Inflammatory macrophage (primary cell): ENCODE measurements around the gene SMC3.
"Not testable (repeated sequence)": the region's sequence is repeated elsewhere in the genome, so short reads cannot be mapped to it uniquely, and the experiment has no call there.

Source experiments
- DNase-seq, 2 donors: peaks; one replicate each; pipeline ENCODE4 v3.0.0-alpha.2; 2020 to 2022

Gene SMC3

DNA sequence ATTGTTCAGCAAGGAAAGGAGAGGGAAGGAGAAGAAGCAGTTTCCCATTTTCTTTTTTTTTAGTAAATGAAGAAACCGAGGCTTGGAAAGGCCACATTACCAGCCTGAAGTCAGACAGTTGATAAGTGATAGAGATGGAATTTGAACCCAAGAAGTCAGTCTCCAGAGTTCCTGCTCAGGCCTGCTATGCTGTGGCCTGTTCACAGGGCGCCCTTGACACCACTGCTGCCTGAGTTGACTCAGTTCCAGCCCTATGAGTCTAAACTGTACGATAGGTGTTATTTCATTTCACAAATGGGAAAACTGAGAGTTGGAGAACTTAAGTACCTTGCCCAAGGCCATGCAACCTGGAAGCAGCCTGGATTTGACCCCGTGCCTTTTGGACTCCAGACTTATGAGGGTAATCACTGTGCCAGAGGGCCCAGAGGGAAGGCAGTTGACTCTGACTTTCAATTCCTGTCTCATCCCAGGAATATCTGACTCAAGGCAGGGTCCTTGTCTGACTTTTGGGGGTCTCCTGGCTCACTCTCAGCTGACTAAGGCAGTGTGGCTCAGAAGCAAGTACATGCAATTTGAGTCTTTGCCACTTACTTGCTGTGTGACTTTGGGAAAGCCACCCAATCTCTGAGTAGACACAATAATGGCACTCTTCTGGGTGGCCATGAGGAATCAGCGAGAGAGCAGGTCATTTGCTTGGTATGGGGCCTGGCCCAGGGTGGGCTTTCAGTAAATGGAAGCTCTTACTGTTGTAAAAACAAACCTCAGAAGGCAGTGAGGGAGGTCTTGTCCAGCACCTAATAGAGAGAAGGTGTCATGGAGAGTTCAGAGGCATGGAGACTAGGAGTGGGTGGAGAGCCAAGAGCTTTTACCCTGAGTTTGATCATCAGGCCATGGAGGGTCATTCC, 58.7 kb downstream of the SMC3 start:
- no peak for DNase-seq

DNA sequence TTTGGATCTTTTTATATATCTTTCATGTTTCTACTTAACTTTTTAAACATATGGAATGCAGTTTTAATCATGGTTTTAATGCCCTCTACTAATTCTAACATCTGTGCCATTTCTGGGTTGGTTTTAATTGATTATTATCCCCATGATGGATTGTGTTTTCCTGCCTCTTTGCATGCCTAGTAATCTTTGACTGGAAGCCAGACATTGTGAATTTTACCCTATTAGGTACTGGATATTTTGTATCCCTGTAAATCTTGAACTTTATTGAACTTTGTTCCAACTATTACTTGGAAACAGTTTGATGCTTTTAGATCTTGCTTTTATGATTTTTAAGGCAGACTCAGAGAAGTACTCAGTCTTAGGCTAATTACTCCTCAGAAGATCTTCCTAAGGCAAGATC, 60.7 kb downstream of the SMC3 start:
- DNase-seq: no peak

DNA sequence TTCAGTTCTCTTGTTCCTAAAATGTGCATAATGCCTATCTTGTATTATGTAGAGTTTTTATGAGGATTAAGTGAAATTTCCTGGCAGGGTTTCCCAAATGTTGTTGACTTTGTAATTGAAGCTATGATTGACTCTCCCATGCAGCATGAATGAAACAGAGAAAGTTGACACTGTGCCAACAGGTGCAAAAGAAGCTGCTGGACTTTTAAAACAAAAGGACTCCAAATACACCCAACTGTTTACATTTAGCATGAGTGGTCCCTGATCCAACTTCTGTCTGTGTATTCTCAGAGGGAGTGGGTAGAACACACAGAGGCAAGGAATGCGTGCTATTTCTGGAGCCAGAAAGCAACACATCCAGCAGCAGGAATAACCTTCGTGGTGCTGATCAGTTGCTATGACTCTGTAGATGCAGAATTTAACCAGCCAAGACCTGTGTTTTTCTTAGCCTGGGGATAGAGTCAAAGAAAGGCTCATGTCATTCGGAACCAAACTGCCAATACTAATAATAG, 62.2 kb downstream of the SMC3 start:
- no peak for DNase-seq

DNA sequence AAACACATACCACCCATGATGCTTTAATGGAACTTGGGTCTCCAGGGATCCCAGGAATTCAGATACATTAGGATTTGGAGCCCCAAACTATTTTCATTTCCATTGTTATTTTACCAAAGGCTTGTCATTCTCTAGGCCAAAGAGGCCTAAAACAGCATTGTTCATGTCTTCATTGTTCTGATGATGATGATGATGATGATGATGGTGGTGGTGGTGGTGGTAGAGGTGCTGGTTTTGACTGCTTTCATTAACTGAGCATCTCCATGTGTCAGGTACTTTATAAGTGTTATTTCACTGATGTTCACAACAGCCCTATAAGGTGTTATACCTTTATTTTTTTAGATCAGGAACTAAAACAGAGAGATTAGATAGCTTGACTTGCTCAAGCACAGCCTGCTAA, 64.4 kb downstream of the SMC3 start:
- no peak for DNase-seq

DNA sequence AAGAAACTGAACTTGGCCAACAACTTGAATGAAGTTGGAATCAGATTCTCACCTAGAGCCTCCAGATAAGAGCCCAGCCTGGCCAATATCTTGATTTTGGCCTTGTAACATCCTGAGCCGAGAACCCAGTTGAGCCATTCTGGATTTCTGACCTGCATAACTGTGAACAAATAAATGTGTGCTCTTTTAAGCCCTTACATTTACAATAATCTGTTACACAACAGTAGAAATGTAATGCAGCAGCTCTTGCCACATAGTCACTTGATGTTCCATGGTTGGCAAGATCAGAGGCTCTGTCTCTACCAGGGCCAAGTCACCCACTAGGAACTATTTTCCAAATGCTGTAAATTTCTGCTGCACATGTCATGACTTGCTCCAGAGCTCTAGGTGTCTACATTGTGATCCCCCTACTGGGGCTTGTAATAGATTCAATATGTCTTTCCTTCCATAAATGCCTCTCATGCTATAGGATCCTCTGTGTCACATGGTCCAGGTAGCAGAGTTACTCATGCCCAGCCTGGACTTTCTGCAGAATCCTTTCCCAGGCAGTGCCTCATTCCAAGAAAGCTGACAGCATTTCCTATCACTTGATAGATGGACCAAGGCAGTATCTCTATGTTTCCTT, 65.2 kb downstream of the SMC3 start:
- DNase-seq: peak in 1 of 2 donors; percentile 14

DNA sequence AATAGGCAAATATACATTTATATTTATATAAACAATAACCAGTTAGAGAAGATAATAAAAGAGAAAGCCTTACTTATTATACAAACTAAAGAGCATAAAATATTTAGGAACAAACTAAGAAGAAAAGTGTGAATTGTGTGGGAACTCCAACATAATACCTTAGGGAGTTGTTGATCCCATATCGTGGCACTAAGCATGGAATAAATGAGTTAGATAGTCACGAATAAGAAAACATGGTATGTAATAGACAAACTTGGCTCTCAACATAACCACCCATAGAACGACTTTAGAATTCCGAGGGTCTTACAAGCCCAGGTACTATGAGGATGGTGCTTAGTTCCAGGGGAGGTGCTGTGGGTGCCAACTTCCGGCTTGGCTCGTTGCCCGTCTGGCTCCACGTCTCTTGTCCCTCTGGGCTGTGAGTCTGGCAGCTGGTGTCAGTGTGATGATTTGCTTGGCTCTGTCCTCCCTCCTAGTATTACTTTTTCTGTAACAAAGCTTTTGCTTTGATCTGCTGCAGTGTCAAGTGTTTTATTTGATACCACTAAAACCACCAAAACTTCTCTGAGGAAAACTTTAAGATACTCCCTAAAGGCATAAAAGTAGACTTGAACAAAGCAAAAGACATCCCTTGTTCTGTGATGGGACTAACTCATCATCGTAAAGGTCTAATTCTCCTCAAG, 67.2 kb downstream of the SMC3 start:
- DNase-seq: no peak

DNA sequence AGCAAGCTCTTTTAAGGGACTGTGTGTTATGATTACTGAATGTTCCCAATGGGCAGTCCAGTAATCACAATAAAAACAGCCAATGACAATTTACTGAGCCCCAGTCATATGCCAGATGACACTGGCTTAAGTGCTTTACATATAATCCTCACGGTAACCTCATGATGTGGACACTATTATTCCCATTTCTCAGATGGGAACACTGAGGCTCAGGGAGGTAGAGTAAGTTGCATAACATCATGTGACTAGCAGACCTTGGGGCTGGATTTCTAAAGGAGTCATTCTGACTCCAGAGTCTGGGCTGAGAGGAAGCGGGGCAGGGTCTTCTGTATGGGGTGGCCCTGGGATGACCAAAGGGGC, 69.1 kb downstream of the SMC3 start:
- no peak for DNase-seq

DNA sequence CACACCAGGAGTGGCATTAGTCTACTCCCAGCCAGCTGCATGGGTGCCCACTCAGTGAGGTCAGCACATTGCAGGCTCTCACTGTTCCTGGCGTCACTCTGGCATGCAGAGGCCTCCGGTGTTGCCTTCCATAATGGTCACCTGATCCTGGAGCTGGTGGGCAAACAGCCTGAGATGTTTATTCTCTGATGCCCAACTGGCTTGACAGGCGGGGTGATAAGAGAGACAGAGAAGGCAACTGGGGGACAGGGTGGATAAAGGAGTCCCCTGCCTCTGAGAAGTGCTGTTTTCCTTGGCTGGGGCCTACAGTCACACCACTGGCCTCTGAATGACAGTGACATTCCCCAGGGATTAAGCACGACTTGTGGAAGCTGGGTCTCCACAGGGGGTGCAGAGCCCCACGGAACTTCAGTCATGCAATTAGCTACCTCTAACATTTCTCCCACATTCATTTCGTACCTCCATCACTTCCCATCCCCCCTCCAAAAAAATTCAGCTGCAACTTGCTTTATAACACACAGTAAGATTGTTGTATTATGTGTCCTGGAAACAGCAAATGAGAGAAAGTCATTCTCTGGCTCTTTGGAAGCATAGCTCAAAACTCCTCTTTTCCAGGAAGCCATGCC, 69.5 kb downstream of the SMC3 start:
- DNase-seq: no peak

DNA sequence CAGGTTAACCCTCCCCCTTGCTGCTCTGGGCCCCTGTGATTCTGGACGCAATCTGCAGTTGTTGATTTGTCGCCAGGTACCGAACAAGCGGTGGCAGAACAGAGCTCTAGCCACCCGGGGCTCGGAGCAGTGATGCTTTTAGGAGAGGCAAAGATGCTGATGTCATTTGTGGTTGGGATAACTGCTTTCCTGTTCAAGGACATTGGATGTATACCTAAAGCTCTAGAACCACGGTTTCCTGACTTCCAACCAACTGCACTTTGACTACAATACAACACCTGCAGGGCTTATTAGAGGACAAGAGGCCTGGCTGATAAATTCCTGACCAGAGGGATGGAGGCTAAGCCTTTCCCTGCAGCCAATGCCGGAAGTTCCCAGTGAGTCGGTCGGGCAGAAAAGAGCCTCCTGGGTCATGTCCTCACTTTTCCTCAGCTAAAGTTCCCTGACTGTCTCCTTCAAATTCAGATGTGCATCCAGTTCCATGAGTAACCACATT, 70.1 kb downstream of the SMC3 start:
- no peak for DNase-seq

DNA sequence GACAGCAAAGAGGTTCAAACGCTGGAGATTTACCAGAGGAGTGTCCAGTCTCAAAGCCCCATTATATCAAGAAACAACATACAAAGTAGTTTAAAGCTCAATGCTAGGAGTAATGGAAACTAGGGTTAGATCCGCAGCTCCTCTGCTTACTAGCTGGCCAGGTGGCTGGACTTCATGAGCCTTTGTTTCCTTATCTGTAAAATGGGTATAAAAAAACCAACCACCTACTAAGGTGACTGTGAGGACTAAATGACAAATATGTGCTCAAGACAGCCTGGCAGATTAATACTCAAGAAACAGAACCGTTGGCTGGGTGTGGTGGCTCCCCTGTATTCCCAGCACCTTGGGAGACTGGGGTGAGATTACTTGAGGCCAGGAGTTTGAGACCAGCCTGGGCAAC, 70.8 kb downstream of the SMC3 start:
- no peak for DNase-seq

DNA sequence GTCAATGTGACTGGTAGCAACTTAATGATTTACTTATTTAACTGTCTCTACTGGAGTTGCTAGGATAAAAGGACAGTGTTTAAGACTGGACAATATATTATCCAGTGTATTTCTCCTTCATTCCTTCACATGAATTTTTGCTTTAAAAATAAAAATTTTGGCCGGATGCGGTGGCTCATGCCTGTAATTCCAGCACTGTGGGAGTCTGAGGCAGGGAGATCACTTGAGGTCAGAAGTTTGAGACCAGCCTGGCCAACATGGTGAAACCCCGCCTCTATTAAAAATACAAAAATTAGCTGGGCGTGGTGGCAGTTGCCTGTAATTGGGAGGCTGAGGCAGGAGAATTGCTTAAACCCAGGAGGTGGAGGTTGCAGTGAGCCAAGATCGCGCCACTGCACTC, 71.6 kb downstream of the SMC3 start:
- not testable (repeated sequence) for DNase-seq

DNA sequence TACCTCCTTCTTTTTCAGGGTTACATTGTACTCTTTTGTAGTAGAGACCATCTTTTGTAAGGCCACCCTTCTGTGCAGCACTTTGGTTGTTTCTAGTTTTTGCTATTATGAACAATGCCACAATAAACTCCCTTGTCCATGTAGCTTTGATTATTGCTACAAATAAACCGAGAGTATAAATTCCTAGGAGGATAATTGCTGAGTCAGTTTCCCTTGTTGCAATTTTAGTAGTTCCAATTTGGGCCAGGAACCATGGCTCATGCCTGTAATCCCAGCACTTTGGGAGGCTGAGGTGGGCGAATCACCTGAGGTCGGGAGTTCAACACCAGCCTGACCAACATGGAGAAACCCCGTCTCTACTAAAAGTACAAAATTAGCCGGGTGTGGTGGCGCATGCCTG, 72.4 kb downstream of the SMC3 start:
- not testable (repeated sequence) for DNase-seq

DNA sequence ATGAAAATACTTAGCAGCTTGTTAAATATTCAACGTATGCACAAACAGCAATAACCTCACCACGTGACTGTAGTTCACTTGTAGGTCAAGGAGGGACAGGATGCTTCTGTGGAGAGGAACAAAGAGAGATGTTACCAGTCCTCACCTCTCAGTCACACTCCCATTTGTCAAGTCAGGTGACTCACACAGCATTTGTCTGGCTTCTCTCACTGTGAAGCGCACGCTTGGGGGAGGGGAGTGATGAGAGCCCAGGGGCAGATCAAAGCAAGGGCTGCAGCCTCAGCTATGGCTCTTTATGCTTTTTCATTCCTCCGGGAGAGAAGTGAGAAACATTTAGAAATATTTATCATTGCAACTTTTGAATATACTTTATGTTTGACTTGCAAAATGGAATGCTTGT, 73.8 kb downstream of the SMC3 start:
- DNase-seq: no peak

DNA sequence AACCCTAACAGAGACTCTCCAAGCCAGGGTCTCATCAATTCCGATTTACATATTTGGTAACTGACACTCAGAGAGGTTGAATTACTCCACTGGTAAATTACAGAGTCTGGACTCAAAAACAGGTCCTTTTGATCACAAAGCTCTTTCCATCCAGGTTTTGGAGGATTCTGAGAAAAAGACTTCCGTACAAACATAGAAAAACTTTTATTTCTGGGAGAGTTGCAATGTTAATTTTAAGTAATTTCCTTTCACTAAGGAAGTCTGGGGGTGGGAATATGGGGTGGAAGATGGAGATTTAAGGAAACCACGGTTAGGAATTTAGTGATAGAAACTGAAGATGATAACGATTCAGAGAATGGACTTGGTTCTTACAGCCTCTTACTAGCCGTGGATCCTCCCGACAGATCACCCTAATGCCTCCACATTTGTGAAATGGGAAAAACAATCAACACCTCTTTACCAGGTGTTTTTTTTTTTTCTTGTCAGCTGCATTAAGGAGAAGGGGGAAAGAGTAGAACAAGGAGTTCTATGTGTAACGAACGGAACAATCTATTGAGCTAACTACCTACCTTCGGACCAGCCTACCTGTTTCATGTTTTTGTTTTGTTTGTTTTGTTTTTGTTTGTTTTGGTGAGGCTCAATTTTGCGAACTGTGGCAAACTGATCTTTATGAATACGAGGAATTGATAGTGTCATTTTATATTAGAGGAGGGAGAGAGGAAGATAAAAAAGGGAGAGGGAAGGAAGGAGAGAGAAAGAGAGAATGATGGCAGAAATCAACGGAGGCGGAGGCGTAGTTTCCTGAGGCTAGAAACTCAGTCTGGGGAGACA, 74.9 kb downstream of the SMC3 start:
- DNase-seq: no peak

DNA sequence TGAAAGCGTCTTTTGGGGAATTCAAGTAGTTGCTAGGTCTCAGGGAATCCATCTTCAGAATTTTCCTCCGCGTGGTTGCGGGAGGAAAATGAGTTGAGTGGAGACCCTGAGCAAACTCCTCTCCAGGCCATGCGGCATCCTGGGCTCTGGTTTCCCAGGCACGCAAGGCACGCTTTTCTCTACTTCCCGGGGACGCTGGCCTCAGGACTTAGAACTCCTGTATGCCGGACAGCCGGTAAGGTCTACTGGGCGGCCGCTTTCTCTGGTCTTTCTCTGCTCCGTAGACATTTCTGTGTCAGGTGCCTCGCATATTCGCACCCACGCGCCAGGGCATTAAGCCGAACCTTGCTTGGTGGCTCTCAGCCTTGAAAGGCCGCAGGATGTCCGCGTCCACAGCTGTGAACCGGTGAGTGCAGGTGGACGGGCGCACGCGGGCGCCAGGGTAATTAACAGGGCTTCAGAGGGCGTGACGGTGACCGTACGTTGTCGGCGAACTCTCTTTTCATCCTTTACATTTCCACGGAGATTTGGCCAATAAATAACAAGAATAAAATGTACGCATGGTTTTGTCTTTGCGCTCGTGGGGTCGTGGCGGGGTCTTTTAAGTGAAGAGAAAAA, 75.6 kb downstream of the SMC3 start:
- no peak for DNase-seq

DNA sequence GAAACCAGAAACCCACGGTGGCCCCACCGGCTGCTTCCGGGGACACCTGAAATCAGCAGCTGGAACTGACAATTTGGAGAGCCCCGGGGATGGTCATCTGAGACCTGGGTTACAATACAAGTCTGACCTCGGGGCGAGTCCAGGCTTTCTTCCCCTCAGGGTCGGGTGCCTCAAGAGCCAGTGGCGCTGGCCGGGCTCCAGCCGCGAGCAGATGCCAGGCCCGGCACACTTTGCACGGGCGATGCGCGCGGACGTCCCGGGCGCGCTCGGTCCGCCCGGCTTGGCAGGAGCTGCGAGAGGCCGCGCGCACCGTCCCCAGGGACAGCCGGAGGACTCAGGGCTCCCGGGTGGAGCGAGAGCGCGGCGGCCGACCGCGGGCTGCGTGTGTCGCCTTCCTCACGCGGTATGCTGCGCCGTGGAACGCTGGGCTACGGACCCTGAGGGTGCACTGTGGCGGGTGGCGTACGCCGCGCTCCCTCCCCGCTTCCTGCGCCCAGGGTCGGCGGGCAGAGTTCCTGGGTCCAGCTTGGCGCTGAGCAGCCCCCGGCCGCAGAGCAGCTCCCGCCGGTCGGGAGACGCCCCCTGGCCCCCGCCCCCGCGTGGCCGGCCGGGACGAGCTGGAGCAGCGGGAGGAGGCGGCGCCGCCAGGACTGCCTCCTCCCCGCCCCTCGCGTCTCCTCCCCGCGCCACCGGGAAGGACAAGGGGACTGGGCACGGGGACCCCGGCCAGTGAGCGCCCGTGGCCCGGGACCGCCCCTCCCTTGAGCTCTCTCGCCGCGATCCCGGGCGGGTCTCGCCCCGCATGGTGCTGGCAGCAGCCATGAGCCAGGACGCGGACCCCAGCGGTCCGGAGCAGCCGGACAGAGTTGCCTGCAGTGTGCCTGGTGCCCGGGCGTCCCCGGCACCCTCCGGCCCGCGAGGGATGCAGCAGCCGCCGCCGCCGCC, 76.4 kb downstream of the SMC3 start, which contains the start of gene RBM20:
Gene RBM20 (plus strand): TSS at position 684 of the 945 bp plus-strand sequence. CDS start 119 bp downstream, at position 803.
- peak in 1 of 2 donors; percentile 4 for DNase-seq

DNA sequence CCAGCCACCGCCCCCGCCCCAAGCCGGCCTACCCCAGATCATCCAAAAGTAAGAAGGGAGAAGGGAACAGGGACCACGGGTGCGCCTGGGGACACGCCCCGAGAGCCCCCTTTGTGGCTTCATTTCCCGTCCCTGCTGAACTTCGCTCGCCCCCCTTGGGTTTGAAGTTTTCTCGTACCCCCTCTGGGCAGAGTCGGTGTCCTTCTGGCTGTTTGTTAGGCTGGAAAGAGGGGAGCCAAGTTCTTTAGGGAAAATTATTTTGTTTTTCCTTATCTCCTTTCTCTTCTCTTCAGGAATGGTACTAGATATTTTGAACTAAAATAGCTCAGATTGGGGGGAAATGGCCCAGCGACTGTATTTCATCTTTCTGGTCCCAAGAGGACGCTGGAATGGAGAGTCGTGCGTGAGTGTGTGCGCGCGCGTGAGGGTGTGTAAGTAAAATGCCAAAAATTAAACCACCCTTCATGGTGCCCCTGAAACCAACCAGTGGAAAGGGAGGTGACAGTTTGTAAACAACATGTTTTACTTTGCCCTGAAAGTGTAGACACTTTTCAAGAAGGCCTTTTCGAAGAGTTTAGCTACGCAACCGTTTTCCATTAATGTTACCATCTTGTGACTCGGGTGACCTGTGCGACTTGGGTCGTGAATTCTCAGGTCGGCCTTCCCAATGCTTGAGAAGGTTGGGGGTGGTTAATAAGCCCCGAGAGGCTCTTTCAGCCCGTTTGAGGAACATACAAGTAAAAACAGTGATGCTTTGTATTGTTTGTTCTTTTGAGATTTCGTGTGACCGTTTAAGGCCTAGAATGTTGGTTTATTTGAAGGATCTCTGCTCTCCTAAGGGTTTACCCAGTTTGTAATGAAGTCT, 77.3 kb downstream of the SMC3 start:
- DNase-seq: no peak

DNA sequence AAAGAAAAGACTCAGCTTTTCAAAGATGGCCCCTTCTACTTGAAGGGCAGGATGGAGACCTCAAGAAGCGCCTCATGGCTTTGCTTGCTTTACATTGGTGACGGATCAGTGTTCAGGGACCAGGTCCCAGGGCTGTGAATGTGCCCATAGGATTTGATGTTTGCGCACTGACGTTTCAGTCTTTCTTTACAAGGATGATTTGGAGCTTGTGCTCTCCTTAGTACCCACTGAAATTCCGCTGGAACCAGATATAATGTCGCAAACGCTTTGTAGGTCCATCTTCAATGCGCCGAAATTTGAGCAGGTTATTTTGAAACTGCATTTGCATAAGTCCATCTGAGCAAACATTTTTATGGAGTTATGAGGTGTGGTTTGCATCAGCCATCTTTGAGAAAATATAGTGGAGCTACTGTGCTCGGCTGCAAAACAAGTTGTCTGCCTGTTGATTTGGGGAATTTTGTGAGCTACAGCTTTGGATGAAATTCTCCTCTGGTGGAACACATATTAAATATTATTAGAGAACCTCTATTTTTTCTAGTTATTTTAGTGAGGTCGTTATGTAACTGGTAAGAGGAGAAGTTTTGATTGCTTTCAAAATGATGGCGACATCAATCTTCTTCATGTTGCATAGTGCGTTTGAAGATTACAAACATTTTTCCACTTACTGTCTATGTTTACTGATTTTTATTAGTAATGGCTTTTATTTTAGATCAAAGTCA, 79.1 kb downstream of the SMC3 start:
- DNase-seq: no peak

DNA sequence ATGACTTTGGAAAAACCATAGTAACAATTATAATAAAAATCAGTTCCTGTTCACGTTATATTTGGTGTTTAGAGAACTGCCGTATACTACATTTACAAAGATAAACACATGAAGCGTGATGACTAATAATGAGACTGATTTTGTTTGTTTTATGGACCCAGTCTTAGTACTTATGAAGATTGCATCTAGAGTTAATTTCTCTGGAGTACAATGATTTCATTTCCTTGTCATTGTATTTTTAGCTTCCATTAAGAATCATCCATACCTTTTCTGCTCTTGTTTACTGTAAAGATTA, 79.6 kb downstream of the SMC3 start:
- DNase-seq: no peak
